GM18909 (cell line): Measurements from ENCODE around the gene HS1BP3.

Experiments used
- ATAC-seq: cut with Tn5 transposase; IDR thresholded peaks from one replicate; pipeline ENCODE4 v1.9.1; 2021; ENCODE audit warnings: mild to moderate bottlenecking; ENCODE audit not compliant: unreplicated experiment, poor library complexity

Gene HS1BP3

GRCh38 chr2:20650877-20651730 is at the start of gene HS1BP3:
HS1BP3 (minus strand) TSS chr2:20651098; CDS start chr2:20651063, 35 bp downstream.
- peak; percentile 97 for ATAC-seq

GRCh38 chr2:20698916-20699613 is 48.2 kb upstream of the HS1BP3 start:
- ATAC-seq: peak; percentile 61

GRCh38 chr2:20697322-20697934 is 46.5 kb upstream of the HS1BP3 start:
- no peak for ATAC-seq

GRCh38 chr2:20696366-20696765 is 45.5 kb upstream of the HS1BP3 start:
- no peak for ATAC-seq

GRCh38 chr2:20693317-20693716 is 42.4 kb upstream of the HS1BP3 start:
- no peak for ATAC-seq

GRCh38 chr2:20692081-20692480 is 41.2 kb upstream of the HS1BP3 start:
- ATAC-seq: no peak

- no peak for ATAC-seq
Measured at GRCh38 chr2:20691076-20691734, 40.3 kb upstream of the HS1BP3 start.

GRCh38 chr2:20689428-20690264 is 38.7 kb upstream of the HS1BP3 start:
- no peak for ATAC-seq

GRCh38 chr2:20687260-20687832 is 36.4 kb upstream of the HS1BP3 start:
- no peak for ATAC-seq

- ATAC-seq: no peak
Measured at GRCh38 chr2:20684581-20685063, 33.7 kb upstream of the HS1BP3 start.

- ATAC-seq: no peak
Measured at GRCh38 chr2:20682167-20682920, 31.4 kb upstream of the HS1BP3 start.

- ATAC-seq: no peak
Measured at GRCh38 chr2:20680744-20681375, 30.0 kb upstream of the HS1BP3 start.

GRCh38 chr2:20678780-20679179 is 27.9 kb upstream of the HS1BP3 start:
- ATAC-seq: no peak

GRCh38 chr2:20678086-20678395 is 27.1 kb upstream of the HS1BP3 start:
- no peak for ATAC-seq

GRCh38 chr2:20677301-20678085 is 26.6 kb upstream of the HS1BP3 start:
- peak; percentile 42 for ATAC-seq

GRCh38 chr2:20676353-20677215 is 25.7 kb upstream of the HS1BP3 start:
- peak; percentile 55 for ATAC-seq
